Neural progenitor cell (in vitro differentiated cells): ENCODE data around the gene FAS. TPM values are rescaled to one million over a fixed set of nuclear protein-coding genes. Genes with fewer than 3 reads are reported as not detected.

Experiments
- DNase-seq: peaks from one replicate; pipeline ENCODE4 v3.0.0-alpha.2; 2016; ENCODE audit warnings: low spot score
- H2AFZ ChIP-seq: fragments of 200-600 bp; sonication (generic); replicated peaks from 2 replicates; pipeline ENCODE4 v1.6.1; 2016; ENCODE audit warnings: antibody characterized with exemption
- H3F3A ChIP-seq: fragments of 200-600 bp; sonication (generic); 2 replicates; pipeline ENCODE4 v1.6.1; 2016; ENCODE audit warnings: antibody characterized with exemption, low read depth
- H3K27ac ChIP-seq: fragments of 200-600 bp; sonication (generic); 2 replicates; pipeline ENCODE4 v1.5.1; 2016; ENCODE audit warnings: mild to moderate bottlenecking
- H3K27me3 ChIP-seq: fragments of 200-600 bp; sonication (generic); 2 replicates; pipeline ENCODE4 v1.6.1; 2016; ENCODE audit warnings: mild to moderate bottlenecking, moderate library complexity
- H3K36me3 ChIP-seq: fragments of 200-600 bp; sonication (generic); 2 replicates; pipeline ENCODE4 v1.5.1; 2016
- H3K4me1 ChIP-seq: fragments of 200-600 bp; sonication (generic); 2 replicates; pipeline ENCODE4 v1.6.1; 2016; ENCODE audit warnings: mixed run types
- H3K4me2 ChIP-seq: fragments of 200-600 bp; sonication (generic); 2 replicates; pipeline ENCODE4 v1.6.1; 2016
- H3K4me3 ChIP-seq: fragments of 200-600 bp; sonication (generic); 2 replicates; pipeline ENCODE4 v1.5.1; 2016
- H3K79me2 ChIP-seq: fragments of 200-600 bp; sonication (generic); 2 replicates; pipeline ENCODE4 v1.6.1; 2016; ENCODE audit warnings: low read depth
- H3K9ac ChIP-seq: fragments of 200-600 bp; sonication (generic); 2 replicates; pipeline ENCODE4 v1.6.1; 2016
- H3K9me3 ChIP-seq: fragments of 200-600 bp; sonication (generic); 2 replicates; pipeline ENCODE4 v1.5.1; 2016; ENCODE audit warnings: low read depth
- H4K20me1 ChIP-seq: fragments of 200-600 bp; sonication (generic); 2 replicates; pipeline ENCODE4 v1.6.1; 2016; ENCODE audit warnings: low read depth
- H3K27ac Mint-ChIP-seq: 3 replicates; pipeline ENCODE4 v1.8.0; 2021; ENCODE audit warnings: mixed read lengths
- H3K27me3 Mint-ChIP-seq: 2 replicates; pipeline ENCODE4 v1.8.0; 2022; ENCODE audit warnings: low read depth, mild to moderate bottlenecking, inconsistent platforms, moderate library complexity, mixed read lengths; ENCODE audit not compliant: insufficient read depth
- H3K36me3 Mint-ChIP-seq: 3 replicates; pipeline ENCODE4 v1.8.0; 2021; ENCODE audit warnings: mixed read lengths
- H3K4me1 Mint-ChIP-seq: 3 replicates; pipeline ENCODE4 v1.8.0; 2021; ENCODE audit warnings: mixed read lengths
- H3K4me3 Mint-ChIP-seq: 3 replicates; pipeline ENCODE4 v1.8.0; 2021; ENCODE audit warnings: mild to moderate bottlenecking, moderate library complexity, mixed read lengths
- H3K9me3 Mint-ChIP-seq: 3 replicates; pipeline ENCODE4 v1.8.0; 2020; ENCODE audit warnings: mixed read lengths
- EZH2 ChIP-seq: fragments of 200-600 bp; sonication (generic); IDR thresholded peaks from 2 replicates; pipeline ENCODE4 v1.6.1; 2017; ENCODE audit warnings: antibody characterized with exemption, mild to moderate bottlenecking, moderate library complexity
- EZH2phosphoT487 ChIP-seq: fragments of 200-600 bp; sonication (generic); IDR thresholded peaks from 2 replicates; pipeline ENCODE4 v1.6.1; 2017; ENCODE audit warnings: antibody characterized with exemption
- total RNA-seq: library from RNA; depleted of rRNA; stranded (reverse); fragments of >200 nt; gene quantifications from 2 replicates; pipeline ENCODE4 v1.2.3, GENCODE V29; 2015; ENCODE audit warnings: low replicate concordance
- TF ChIP-seq, protein P1 (sequence below): fragments of 200-600 bp; sonication (generic); IDR thresholded peaks from 2 replicates; pipeline ENCODE4 v1.5.1; 2017; ENCODE audit warnings: antibody characterized with exemption, mild to moderate bottlenecking

FAS gene
- total RNA-seq, 1 donor from 2014 or later: 11.1 TPM

- peak overlapping the region; percentile 96 for H3K4me2 ChIP-seq
- H3K4me3 ChIP-seq: no peak overlapping the region
- no peak overlapping the region for H3K9ac ChIP-seq
- Mint-ChIP-seq H3K36me3 (no peaks in the 10 kb centered on the region), H3K4me1 (peaks cover 16% of the 10 kb centered on the region), H3K4me3 (peak overlapping the region; percentile 91), H3K27me3 (peaks cover 20% of the 10 kb centered on the region), H3K27ac (no peak overlapping the region), H3K9me3 (no peaks in the 10 kb centered on the region)
- H3K79me2 ChIP-seq: peaks cover 3% of the 10 kb centered on the region
- no peak overlapping the region for H2AFZ ChIP-seq
- TF ChIP-seq EZH2phosphoT487 (no peak), EZH2 (no peak)
- TF ChIP-seq, protein P1, sequence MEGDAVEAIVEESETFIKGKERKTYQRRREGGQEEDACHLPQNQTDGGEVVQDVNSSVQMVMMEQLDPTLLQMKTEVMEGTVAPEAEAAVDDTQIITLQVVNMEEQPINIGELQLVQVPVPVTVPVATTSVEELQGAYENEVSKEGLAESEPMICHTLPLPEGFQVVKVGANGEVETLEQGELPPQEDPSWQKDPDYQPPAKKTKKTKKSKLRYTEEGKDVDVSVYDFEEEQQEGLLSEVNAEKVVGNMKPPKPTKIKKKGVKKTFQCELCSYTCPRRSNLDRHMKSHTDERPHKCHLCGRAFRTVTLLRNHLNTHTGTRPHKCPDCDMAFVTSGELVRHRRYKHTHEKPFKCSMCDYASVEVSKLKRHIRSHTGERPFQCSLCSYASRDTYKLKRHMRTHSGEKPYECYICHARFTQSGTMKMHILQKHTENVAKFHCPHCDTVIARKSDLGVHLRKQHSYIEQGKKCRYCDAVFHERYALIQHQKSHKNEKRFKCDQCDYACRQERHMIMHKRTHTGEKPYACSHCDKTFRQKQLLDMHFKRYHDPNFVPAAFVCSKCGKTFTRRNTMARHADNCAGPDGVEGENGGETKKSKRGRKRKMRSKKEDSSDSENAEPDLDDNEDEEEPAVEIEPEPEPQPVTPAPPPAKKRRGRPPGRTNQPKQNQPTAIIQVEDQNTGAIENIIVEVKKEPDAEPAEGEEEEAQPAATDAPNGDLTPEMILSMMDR: no peak
- peaks cover 40% of the 10 kb centered on the region for H3F3A ChIP-seq
- H4K20me1 ChIP-seq: no peaks in the 10 kb centered on the region
- peaks cover 22% of the 10 kb centered on the region for H3K27me3 ChIP-seq
- no peaks in the 10 kb centered on the region for H3K36me3 ChIP-seq
- H3K4me1 ChIP-seq: peaks cover 33% of the 10 kb centered on the region
- no peak overlapping the region for H3K27ac ChIP-seq
- no peak for DNase-seq
- H3K9me3 ChIP-seq: no peaks in the 10 kb centered on the region
These were observed 1.2 kb upstream of the FAS start for GRCh38 chr10:88989423-88989822.

DNA sequence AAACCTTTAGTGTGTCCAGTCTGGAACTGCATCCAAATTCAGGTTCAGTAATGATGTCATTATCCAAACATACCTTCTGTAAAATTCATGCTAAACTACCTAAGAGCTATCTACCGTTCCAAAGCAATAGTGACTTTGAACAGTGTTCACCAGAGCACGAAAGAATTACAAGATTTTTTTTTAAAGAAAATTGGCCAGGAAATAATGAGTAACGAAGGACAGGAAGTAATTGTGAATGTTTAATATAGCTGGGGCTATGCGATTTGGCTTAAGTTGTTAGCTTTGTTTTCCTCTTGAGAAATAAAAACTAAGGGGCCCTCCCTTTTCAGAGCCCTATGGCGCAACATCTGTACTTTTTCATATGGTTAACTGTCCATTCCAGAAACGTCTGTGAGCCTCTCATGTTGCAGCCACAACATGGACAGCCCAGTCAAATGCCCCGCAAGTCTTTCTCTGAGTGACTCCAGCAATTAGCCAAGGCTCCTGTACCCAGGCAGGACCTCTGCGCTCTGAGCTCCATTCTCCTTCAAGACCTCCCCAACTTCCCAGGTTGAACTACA lies 694 bp upstream of the FAS start:
- Mint-ChIP-seq H3K4me3 (peak overlapping the region; percentile 91), H3K9me3 (no peaks in the 10 kb centered on the region), H3K36me3 (no peaks in the 10 kb centered on the region), H3K27me3 (peaks cover 18% of the 10 kb centered on the region), H3K4me1 (peaks cover 16% of the 10 kb centered on the region), H3K27ac (no peak overlapping the region)
- Histone ChIP-seq H3K9me3 (no peaks in the 10 kb centered on the region), H3K4me1 (peaks cover 36% of the 10 kb centered on the region), H3K4me2 (peak overlapping the region; percentile 96), H4K20me1 (no peaks in the 10 kb centered on the region), H3K9ac (no peak overlapping the region), H3F3A (peaks cover 40% of the 10 kb centered on the region), H3K27me3 (peaks cover 22% of the 10 kb centered on the region), H3K4me3 (peak overlapping the region; percentile 72), H2AFZ (peak overlapping the region; percentile 88), H3K36me3 (no peaks in the 10 kb centered on the region), H3K79me2 (peaks cover 3% of the 10 kb centered on the region), H3K27ac (no peak overlapping the region)
- DNase-seq: no peak
- TF ChIP-seq, protein P1: no peak
- TF ChIP-seq EZH2 (no peak), EZH2phosphoT487 (no peak)

- Mint-ChIP-seq H3K27me3 (peaks cover 18% of the 10 kb centered on the region), H3K4me1 (peaks cover 16% of the 10 kb centered on the region), H3K4me3 (peak overlapping the region; percentile 91), H3K9me3 (no peaks in the 10 kb centered on the region), H3K36me3 (no peaks in the 10 kb centered on the region), H3K27ac (no peak overlapping the region)
- Histone ChIP-seq H3F3A (peaks cover 40% of the 10 kb centered on the region), H3K4me3 (peak overlapping the region; percentile 72), H3K4me2 (peak overlapping the region; percentile 96), H3K27ac (peak overlapping the region; percentile 1), H4K20me1 (no peaks in the 10 kb centered on the region), H2AFZ (peak overlapping the region; percentile 88), H3K4me1 (peaks cover 27% of the 10 kb centered on the region), H3K9me3 (no peaks in the 10 kb centered on the region), H3K79me2 (peaks cover 3% of the 10 kb centered on the region), H3K27me3 (peaks cover 22% of the 10 kb centered on the region), H3K9ac (no peak overlapping the region), H3K36me3 (no peaks in the 10 kb centered on the region)
- peak; percentile 82 for DNase-seq
- no peak for TF ChIP-seq EZH2
- no peak for TF ChIP-seq EZH2phosphoT487
- TF ChIP-seq, protein P1: no peak
These were observed 732 bp downstream of the FAS start for GRCh38 chr10:88991161-88991898.
